ENCODE data around the gene ZNF418.
"Not testable (repeated sequence)": the region's sequence is repeated elsewhere in the genome, so short reads cannot be mapped to it uniquely, and the experiment has no call there.

ZNF418 gene

DNA sequence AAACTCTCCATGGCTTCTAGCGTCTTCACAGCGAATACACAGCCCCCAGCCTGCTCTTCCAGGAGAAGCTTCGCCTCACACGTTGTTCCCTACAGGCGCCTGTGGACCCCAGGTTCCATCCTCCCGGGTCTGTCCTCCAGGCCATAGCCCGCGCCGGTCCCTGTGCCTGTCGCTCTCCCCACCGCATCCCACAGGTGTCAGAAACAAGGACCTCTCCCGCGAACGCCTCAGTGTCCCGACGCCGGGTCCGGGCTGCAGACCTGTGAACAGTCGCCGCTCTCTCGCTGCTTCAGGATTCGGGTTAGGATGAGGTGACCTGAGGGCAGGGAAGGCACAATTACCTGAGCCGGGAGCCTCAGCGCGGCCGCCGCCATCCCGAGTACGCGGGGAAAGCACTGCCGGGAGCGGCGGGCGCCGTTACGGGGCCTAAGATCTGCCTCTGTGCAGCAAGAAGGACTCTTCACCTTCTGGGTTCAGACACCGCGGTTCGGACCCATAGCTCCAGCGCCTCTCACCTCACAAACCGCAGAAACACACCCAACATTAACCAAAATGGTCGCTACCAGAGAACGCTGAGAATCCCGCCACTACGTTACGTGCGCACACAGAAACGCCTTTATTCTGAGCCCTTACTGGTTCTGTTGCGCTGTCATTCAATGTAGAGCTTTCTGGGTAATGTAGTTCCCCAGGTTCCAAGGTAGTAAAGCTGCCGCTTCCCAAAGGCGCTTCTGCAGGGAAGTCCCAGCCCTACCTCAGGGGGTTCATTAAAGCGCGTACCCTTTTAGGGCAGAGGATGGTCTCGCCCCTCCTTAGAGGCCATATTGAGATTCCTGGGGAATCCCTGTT lies at the start of gene ZNF418:
Gene ZNF418 (minus strand): TSS at position 583 of the 846 bp plus-strand sequence. CDS start 1,580 bp downstream, outside the sequence.
- peak; percentile 32 to 39 for DNase-seq

DNA sequence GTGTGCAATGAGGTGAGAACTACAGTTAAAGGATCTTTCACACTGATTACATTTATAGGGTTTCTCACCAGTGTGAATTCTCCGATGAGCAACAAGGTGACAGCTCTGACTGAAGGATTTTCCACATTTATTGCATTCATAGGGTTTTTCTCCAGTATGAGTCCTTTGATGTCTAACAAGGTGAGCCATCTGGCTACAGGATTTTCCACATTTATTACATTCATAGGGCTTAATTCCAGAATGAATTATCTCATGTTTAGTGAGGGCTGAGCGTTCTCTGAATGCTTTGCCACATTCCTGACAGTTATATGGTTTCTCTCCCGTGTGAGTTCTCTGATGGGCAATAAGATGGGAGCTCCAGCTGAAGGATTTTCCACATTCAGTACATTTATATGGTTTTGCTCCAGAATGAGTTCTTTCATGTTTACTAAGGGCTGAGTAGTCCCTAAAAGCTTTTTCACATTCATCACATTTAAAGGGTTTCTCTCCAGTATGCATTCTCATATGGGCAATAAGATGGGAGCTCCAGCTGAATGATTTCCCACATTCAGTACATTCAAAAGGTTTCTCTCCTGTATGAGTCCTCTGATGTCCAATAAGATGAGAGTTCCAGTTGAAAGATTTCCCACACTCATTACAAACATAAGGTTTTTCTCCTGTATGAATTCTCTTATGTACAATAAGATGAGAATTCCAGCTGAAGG lies 43.5 kb upstream of the ZNF418 start:
- DNase-seq, result no peak

DNA sequence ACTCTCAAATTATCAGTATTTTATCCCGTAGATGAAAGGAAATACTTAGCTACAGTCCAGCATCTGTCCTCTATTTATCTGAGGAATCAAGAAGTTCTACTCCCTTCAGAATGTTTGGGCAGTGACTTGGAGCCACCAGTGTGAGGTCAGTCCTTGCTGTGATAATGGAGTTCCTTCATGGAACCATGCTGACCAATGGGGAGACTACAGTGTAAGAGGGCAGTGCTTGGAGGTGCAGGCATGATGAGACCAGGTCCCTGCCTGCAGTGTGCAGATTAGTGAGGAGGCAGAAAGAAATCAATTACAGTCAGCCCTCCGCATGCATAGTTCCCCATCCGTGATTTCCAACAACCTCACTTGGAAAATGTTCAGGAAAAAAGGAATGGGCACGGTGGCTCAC lies 39.2 kb upstream of the ZNF418 start, which contains the start of gene C19orf18:
Gene C19orf18 (minus strand): TSS at position 101 of the 400 bp plus-strand sequence. CDS start 102 bp downstream, outside the sequence.
- no peak for DNase-seq

GRCh38 chr19:57964761-57965160 lies 29.6 kb upstream of the ZNF418 start:
- DNase-seq, result no peak

DNA sequence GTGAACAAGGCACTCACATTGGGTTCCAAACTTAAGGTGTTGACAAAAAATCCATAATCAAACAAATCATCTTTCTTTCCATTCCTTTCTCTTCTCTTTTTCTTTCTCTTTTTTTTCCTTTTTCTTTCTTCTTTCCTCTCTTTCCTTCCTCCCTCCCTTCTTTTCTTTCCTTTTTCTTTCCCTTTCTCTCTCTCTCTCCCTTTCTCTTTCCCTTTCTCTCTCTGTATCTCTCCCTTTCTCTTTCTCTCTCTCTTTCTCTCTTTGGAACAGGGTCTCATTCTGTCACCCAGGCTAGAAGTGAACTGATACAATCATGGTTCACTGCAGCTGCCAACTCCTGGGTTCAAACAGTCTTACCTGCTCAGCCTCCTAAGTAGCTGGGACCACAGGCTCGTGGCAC lies 26.6 kb upstream of the ZNF418 start:
- no peak for DNase-seq

DNA sequence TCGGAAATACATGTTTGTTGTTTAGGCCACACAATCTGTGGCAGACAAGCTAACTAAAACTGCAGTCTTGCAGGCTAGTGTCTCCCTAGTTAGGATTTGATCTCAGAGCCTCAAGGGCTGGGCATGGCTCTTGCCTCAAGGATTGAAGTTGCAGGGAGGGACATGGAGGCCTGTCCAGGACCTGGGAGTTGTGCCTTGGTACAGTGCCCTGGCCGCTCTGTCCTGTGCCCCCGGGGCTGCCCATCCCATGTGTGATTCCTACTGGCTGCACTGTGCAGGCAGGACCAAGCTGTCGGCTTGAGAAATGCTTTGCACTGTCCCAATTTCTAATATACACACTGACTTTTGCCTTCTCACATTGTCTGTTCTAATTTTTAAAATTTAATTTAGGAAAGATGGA lies 19.8 kb upstream of the ZNF418 start:
- DNase-seq, result no peak

GRCh38 chr19:57949702-57950101 lies 14.5 kb upstream of the ZNF418 start:
- no peak for DNase-seq

GRCh38 chr19:57949296-57949695 lies 14.1 kb upstream of the ZNF418 start:
- no peak for DNase-seq

GRCh38 chr19:57947419-57948134 lies 12.4 kb upstream of the ZNF418 start, which contains the start of gene ZNF256:
Gene ZNF256 (minus strand): TSS chr19:57947706. CDS start chr19:57947474, 232 bp downstream.
- peak; percentile 91 to 95 for DNase-seq

GRCh38 chr19:57947088-57947418 lies 11.9 kb upstream of the ZNF418 start:
- no peak for DNase-seq

- no peak for DNase-seq
Measured at GRCh38 chr19:57946316-57946715, 11.1 kb upstream of the ZNF418 start.

DNA sequence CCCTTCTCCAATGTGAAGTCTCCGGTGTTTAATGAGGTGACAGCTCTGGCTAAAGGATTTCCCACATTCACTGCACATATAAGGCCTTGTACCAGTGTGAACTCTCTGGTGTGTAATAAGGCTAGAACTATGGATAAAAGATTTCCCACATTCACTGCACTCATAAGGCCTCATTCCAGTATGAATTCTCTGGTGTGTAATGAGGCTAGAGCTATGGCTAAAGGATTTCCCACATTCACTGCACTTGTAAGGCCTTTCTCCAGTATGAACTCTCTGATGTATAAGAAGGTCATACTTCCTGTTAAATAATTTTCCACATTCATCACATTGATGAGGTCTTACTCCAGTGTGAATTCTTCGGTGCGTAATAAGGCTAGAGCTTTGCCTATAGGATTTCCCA lies 6.4 kb upstream of the ZNF418 start:
- DNase-seq, result no peak

GRCh38 chr19:57935731-57936130 lies 529 bp upstream of the ZNF418 start:
- DNase-seq, result no peak

GRCh38 chr19:57927587-57927986 lies 7.6 kb downstream of the ZNF418 start:
- DNase-seq, result no peak

DNA sequence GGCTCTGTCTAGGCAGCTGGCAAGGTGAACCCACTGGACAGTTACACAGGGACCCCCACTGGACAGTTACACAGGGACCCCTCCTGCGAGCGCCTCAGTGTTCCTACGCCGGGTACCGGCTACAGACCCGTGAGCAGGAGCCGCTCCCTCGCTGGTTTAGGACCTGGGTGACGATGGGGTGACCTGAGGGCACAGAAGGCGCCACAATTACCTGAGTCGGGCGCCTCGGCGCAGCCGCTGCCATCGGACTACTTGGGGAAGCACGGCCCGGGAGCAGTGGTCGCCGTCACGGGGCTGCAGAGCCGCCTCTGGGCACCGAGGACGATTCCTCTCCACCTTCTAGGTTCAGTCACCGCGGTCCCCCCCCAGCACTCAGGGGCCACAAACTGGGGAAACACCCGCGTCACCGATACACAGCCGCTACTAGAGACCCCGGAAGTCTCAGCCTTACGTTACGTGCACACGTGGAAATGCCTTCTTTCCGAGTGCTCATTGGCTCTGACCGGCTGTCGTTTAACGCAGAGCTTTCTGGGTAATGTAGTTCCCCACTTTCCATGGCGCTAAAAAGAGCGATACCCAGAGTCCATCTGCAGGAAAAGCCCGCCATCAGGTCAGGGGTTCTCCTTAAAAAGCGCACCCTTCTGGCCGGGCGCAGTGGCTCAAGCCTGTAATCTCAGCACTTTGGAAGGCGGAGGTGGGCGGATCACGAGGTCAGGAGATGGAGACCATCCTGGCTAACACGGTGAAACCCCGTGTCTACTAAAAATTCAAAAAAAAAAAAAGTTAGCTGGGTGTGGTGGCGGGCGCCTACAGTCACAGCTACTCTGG lies 18.8 kb downstream of the ZNF418 start, which contains the start of gene ZNF417:
Gene ZNF417 (minus strand): TSS at position 425 of the 828 bp plus-strand sequence. CDS start 181 bp downstream, at position 244.
- peak; percentile 74 to 83 for DNase-seq

- DNase-seq, result no peak
Measured at GRCh38 chr19:57914531-57914930, 20.7 kb downstream of the ZNF418 start.

GRCh38 chr19:57907394-57907793 lies 27.8 kb downstream of the ZNF418 start:
- no peak for DNase-seq

DNA sequence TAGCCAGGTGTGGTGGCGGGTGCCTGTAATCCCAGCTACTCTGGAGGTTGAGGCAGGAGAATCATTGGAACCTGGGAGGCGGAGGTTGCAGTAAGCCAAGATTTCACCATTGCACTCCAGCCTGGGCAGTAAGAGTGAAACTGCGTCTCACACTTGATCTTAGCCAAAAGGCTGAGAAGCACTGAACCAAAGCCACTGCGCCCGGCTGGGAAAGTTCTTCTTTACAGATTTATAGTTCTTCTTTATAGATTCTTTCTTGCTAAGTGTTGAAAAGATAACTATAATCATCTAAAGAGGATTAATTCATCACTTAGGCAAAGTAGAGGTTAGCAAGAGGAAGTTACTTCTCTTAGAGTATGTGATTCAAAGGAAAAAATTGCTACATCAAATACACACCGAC lies 29.9 kb downstream of the ZNF418 start:
- no peak for DNase-seq

DNA sequence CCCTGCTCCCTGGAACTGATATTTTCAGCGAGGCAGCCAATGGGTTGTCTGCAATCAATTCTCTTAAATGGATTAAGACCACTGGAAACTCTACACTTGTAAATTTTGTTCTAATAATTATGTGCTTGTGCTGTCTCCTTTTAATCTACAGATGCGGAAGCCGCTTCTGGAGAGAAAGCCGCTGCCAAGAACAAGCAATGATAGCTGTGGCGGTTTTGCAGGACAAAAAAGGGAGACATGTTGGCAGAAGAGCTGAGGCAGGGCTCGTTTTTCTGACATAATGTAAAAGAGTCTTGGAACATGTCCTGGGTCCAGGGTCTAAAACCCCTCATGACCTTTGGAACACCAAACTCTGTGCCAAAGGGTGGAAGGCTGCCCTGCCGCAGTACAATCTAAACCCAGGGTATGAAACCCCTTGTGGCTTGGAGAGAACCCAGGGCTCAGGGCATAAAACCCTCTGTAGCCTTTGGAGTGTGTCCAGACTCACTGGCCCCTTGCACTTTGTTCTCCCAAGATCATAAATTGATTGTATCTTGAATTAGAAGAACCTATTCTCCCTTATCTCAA lies 31.5 kb downstream of the ZNF418 start:
- DNase-seq, result no peak

DNA sequence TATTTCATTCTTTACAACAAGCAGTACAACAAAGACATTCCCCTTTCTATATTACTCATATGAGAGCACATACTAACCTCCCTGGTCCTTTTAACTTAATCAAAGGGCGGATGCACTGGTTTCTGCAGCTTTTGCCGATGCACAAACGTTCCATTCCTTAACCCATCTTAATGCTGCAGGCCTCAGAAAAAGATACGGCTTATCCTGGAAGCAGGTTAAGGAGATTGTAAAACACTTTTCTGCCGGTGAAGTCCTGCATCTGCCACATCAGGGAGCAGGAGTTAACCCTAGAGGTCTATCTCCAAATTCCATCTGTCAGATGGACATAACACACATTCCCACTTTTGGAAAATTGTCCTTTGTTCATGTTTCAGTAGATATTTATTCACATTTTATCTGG lies 34.9 kb downstream of the ZNF418 start:
- no peak for DNase-seq

- DNase-seq, result not testable (repeated sequence)
Measured at GRCh38 chr19:57890706-57891105, 44.5 kb downstream of the ZNF418 start.

All from stimulated activated CD4-positive, alpha-beta T cell treated with anti-CD3 and anti-CD28 coated beads, Interleukin-2, amount 100 ng/mL, for 24 hours (primary cell).